GM12878 (cell line): ENCODE measurements around the gene ING5. TPM values are rescaled to one million over a fixed set of nuclear protein-coding genes. Genes with fewer than 3 reads are reported as not detected.
A peak's percentile ranks its signal among the peaks of the same experiment; 100 is the strongest.
"Not testable (repeated sequence)": the region's sequence is repeated elsewhere in the genome, so short reads cannot be mapped to it uniquely, and the experiment has no call there.

Experiments used
- ATAC-seq: fragments of 200-7000 bp; cut with Tn5 transposase; 3 replicates; pipeline ENCODE4 v1.9.1; 2020; ENCODE audit warnings: mild to moderate bottlenecking, moderate library complexity
- BruUV-seq: library from RNA; stranded (reverse); fragments of 400-500 nt; replicated peaks from 2 replicates; lab custom pipeline; 2021; lab: Mats Ljungman, UMichigan
- CTCF ChIA-PET: fragments of 300-600 bp; sonication (Branson Sonifier 250); formaldehyde crosslinking; extraction: SDS; loops from one replicate; lab custom pipeline; 2021; ENCODE audit warnings: inconsistent platforms; lab: Yijun Ruan, JAX
- POLR2A ChIA-PET: fragments of 350-600 bp; formaldehyde crosslinking; extraction: SDS; loops from one replicate; lab custom pipeline; 2021; ENCODE audit warnings: inconsistent platforms; lab: Charles Lee
- RAD21 ChIA-PET: fragments of 300-600 bp; sonication (Branson Sonifier 250); formaldehyde crosslinking; loops from one replicate; lab custom pipeline; 2023; ENCODE audit warnings: antibody characterized with exemption; ENCODE audit not compliant: unreplicated experiment; lab: Charles Lee
- SMC1A ChIA-PET: fragments of 300-600 bp; sonication (Branson Sonifier 250); formaldehyde crosslinking; loops from one replicate; lab custom pipeline; 2023; ENCODE audit not compliant: unreplicated experiment, uncharacterized antibody; lab: Charles Lee
- DNase-seq: peaks from one replicate; pipeline ENCODE4 v3.0.0-alpha.2; 2011; ENCODE audit warnings: low read depth, low spot score
- FAIRE-seq: peaks from 3 replicates; lab custom pipeline; 2011; peaks lifted over from hg19 to GRCh38; lab: Jason Lieb, UNC
- H2AFZ ChIP-seq: 2 replicates; pipeline ENCODE4 v1.6.0; 2011; ENCODE audit warnings: low read depth, low read length, control low read depth; ENCODE audit not compliant: control insufficient read depth
- H3K27ac ChIP-seq: 2 replicates; pipeline ENCODE4 v1.5.1; 2011; ENCODE audit warnings: control low read depth; ENCODE audit not compliant: control insufficient read depth, insufficient read depth
- H3K27me3 ChIP-seq, 2 experiments: replicated peaks in 1 of 2; 2 replicates each; pipeline versions ENCODE4 v1.6.0 to v1.6.1; 2011; ENCODE audit warnings: low read length in 1 of 2; ENCODE audit not compliant: control insufficient read depth in 2 of 2, insufficient read depth in 2 of 2
- H3K36me3 ChIP-seq, 2 experiments: 2 replicates each; pipeline ENCODE4 v1.5.1; 2011; ENCODE audit warnings: low read length in 1 of 2; ENCODE audit not compliant: control insufficient read depth in 2 of 2, insufficient read depth in 2 of 2
- H3K4me1 ChIP-seq: 2 replicates; pipeline ENCODE4 v1.6.1; 2011; ENCODE audit warnings: mild to moderate bottlenecking, low read length, moderate library complexity, mixed read lengths; ENCODE audit not compliant: control insufficient read depth, insufficient read depth
- H3K4me2 ChIP-seq: 2 replicates; pipeline ENCODE4 v1.6.0; 2011; ENCODE audit warnings: control low read depth; ENCODE audit not compliant: control insufficient read depth, insufficient read depth
- H3K4me3 ChIP-seq: fragments of 200-600 bp; sonication (generic); 2 replicates; pipeline ENCODE4 v1.5.1; 2016
- H3K79me2 ChIP-seq: 2 replicates; pipeline ENCODE4 v1.6.0; 2011; ENCODE audit warnings: low read length; ENCODE audit not compliant: control insufficient read depth, insufficient read depth
- H3K9ac ChIP-seq: 2 replicates; pipeline ENCODE4 v1.8.0; 2011; ENCODE audit warnings: low read length, control low read depth, mixed read lengths; ENCODE audit not compliant: control insufficient read depth, insufficient read depth
- H3K9me3 ChIP-seq: replicated peaks from 3 replicates; pipeline ENCODE4 v1.5.1; 2011; ENCODE audit warnings: mild to moderate bottlenecking, low read length; ENCODE audit not compliant: control insufficient read depth, insufficient read depth
- H4K20me1 ChIP-seq: 2 replicates; pipeline ENCODE4 v1.6.0; 2011; ENCODE audit not compliant: control insufficient read depth, insufficient read depth
- ATF7 ChIP-seq: fragments of 450-650 bp; IDR thresholded peaks from 2 replicates; pipeline ENCODE4 v1.6.1; 2016; ENCODE audit warnings: low read depth, mild to moderate bottlenecking
- BHLHE40 ChIP-seq, 2 experiments: fragments of 450-650 bp in 1 of 2; IDR thresholded peaks; 2 replicates each; pipeline ENCODE4 v1.6.1; 2011 to 2017; ENCODE audit warnings: low read depth in 2 of 2, borderline replicate concordance in 1 of 2, improper control_type of control experiment in 1 of 2, low read length in 1 of 2, mild to moderate bottlenecking in 1 of 2
- CREB1 ChIP-seq: IDR thresholded peaks from 2 replicates; pipeline ENCODE4 v1.6.1; 2012; ENCODE audit warnings: low read depth, mild to moderate bottlenecking, inconsistent platforms
- CREM ChIP-seq: IDR thresholded peaks from 2 replicates; pipeline ENCODE4 v1.6.1; 2014; ENCODE audit warnings: antibody characterized with exemption, low read depth
- EED ChIP-seq: sonication (generic); IDR thresholded peaks from 2 replicates; pipeline ENCODE4 v1.6.1; 2016; ENCODE audit warnings: antibody characterized with exemption, low read depth
- MEF2B ChIP-seq: fragments of 450-650 bp; IDR thresholded peaks from 2 replicates; pipeline ENCODE4 v1.6.1; 2018; ENCODE audit warnings: mild to moderate bottlenecking, moderate library complexity; ENCODE audit not compliant: partially characterized antibody, poor library complexity, severe bottlenecking
- MTA2 ChIP-seq: fragments of 450-650 bp; IDR thresholded peaks from 2 replicates; pipeline ENCODE4 v1.6.1; 2016; ENCODE audit warnings: low read depth, mild to moderate bottlenecking, moderate library complexity
- NBN ChIP-seq: fragments of 450-650 bp; IDR thresholded peaks from 2 replicates; pipeline ENCODE4 v1.6.1; 2016
- NR2F1 ChIP-seq: fragments of 450-650 bp; conservative IDR thresholded peaks from 2 replicates; pipeline ENCODE4 v1.6.1; 2017; ENCODE audit warnings: mild to moderate bottlenecking
- PAX5 ChIP-seq: IDR thresholded peaks from 2 replicates; pipeline ENCODE4 v1.6.1; 2011; ENCODE audit warnings: low read depth, low read length, borderline replicate concordance
- RAD21 ChIP-seq: IDR thresholded peaks from 2 replicates; pipeline ENCODE4 v1.6.1; 2011; ENCODE audit warnings: mild to moderate bottlenecking, low read depth, low read length, moderate library complexity; ENCODE audit not compliant: insufficient read depth
- WGBS: methylation state at CpG from one replicate; pipeline ENCODE4 v1.1.6; 2016; ENCODE audit warnings: low lambda C conversion rate; ENCODE audit not compliant: insufficient replicate concordance, insufficient coverage; ENCODE audit errors: missing lambda C conversion rate; 5-methylcytosine and 5-hydroxymethylcytosine counted together
- in situ Hi-C: fragments of 300-500 bp; cut with MboI; formaldehyde crosslinking; loops from 9 replicates; pipeline ENCODE4 v1.14.3; 2018; ENCODE audit warnings: mixed read lengths
- intact Hi-C: fragments of 100-400 bp; cut with micrococcal nuclease; formaldehyde crosslinking; loops from one replicate; pipeline ENCODE4 v1.14.2; 2022; ENCODE audit not compliant: unreplicated experiment
- polyA plus RNA-seq, 11 experiments: library from polyadenylated mRNA; depleted of rRNA in 4 of 11; unstranded in 6 of 11; stranded (reverse) in 5 of 11; fragments of >200 nt; fragmentation: Nextera tagmentation in 4 of 11; fragmentation: Illumina TruSeq in 1 of 11; extraction: Ambion mirVana in 4 of 11; extraction: Trizol in 1 of 11; gene quantifications; 1 replicate in 1 of 11; 2 replicates in 10 of 11; pipeline versions ENCODE4 v1.2.1 to v1.2.3, GENCODE V29; 2011 to 2016; ENCODE audit warnings: inconsistent platforms in 2 of 11, missing spikeins in 2 of 11, low read depth in 1 of 11
- total RNA-seq, 4 experiments: library from RNA; depleted of rRNA in 3 of 4; stranded (reverse); fragments of >200 nt in 3 of 4; fragmentation: Illumina TruSeq in 1 of 4; extraction: Trizol in 1 of 4; gene quantifications; 2 replicates each; pipeline versions ENCODE4 v1.2.1 to v1.2.3, GENCODE V29; 2013 to 2021
- TF ChIP-seq, protein P1 (sequence below): fragments of 450-650 bp; IDR thresholded peaks from 2 replicates; pipeline ENCODE4 v1.6.1; 2016; ENCODE audit warnings: mild to moderate bottlenecking
- TF ChIP-seq, protein P2 (sequence below): fragments of 450-650 bp; IDR thresholded peaks from 2 replicates; pipeline ENCODE4 v1.6.1; 2017; ENCODE audit warnings: mild to moderate bottlenecking, low read depth, inconsistent platforms; ENCODE audit not compliant: poor library complexity, severe bottlenecking
- TF ChIP-seq, protein P3 (sequence below): fragments of 450-650 bp; IDR thresholded peaks from 2 replicates; pipeline ENCODE4 v1.6.1; 2017; ENCODE audit warnings: low read depth, mild to moderate bottlenecking, moderate library complexity
- TF ChIP-seq, protein P4 (sequence below): IDR thresholded peaks from 2 replicates; pipeline ENCODE4 v1.6.1; 2011; ENCODE audit warnings: borderline replicate concordance, low read depth, mild to moderate bottlenecking, moderate library complexity, low read length; ENCODE audit not compliant: insufficient read depth, poor library complexity, severe bottlenecking

The ING5 gene
- total and polyA plus RNA-seq, 10 of the 15 experiments (the other 5 are each of a cell fraction or from before 2014, with no cell fraction given), result 10.0 to 46.1 (median 27.2) TPM

DNA sequence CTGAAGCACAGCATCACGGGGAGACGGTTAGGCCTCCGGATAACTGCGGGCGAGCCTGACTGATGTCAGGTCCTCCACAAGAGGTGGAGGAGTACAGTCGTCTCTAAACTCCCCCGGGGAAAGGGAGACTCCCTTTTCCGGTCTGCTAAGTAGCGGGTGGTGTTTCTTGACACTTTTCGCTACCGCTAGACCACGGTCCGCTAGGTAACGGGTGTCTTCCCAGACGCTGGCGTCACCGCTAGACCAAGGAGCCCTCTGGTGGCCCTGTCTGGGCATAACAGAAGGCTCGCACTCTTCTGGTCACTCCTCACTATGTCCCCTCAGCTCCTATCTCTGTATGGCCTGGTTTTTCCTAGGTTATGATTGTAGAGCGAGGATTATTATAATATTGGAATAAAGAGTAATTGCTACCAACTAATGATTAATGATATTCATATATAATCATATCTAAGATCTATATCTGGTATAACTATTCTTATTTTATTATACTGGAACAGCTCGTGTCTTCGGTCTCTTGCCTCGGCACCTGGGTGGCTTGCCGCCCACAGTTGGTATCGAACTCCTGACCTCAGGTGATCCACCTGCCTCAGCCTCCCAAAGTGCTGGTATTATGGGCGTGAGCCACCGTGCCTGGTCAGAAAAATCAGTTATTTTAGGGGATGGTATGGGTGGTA lies 30.8 kb downstream of the ING5 start:
- RAD21 ChIA-PET, result interaction anchor here (1.0 to 2.9 kb wide), 5 partner anchors 30 to 144 kb away, joined by 3 to 14 read pairs (median 5); partner anchors contain the start of genes DTYMK and ING5
- H3K36me3 ChIP-seq, H4K20me1 ChIP-seq, H3K4me1 ChIP-seq, BruUV-seq, FAIRE-seq, H3K4me3 ChIP-seq, in situ Hi-C loops, ATAC-seq, H3K79me2 ChIP-seq, H3K27ac ChIP-seq, H3K27me3 ChIP-seq, H3K9me3 ChIP-seq, H3K9ac ChIP-seq: not testable (repeated sequence)
- POLR2A ChIA-PET, result interaction anchor here (3.2 kb wide), 1 partner anchor 31 kb away, joined by 19 read pairs; the partner anchor contains the start of gene ING5
- DNase-seq, result peak; percentile 39
- intact Hi-C loops, result loop anchor here (2.0 to 10.0 kb wide), 3 partner anchors 30 to 112 kb away; partner anchors contain the start of genes DTYMK and ING5
- SMC1A ChIA-PET, result interaction anchor here (1.2 to 2.7 kb wide), 3 partner anchors 45 to 514 kb away, joined by 3 to 11 read pairs (median 4); no protein-coding TSS in a partner anchor
- Histone ChIP-seq H3K4me2 (0 out of 2 replicates have a peak overlapping the region, but pooled peaks have one; percentile 42), H2AFZ (peak overlapping the region; percentile 28; the same call in 1 of the 2 replicates)
- WGBS, result 11% methylated on average over 24 of the region's 26 CpGs
- CTCF ChIA-PET, result interaction anchor here (0.7 to 2.7 kb wide), 4 partner anchors 30 to 146 kb away, joined by 3 to 10 read pairs (median 6); partner anchors contain the start of gene ING5
- TF ChIP-seq EED, result peak; percentile 60; the same call in 1 of the 2 replicates
- TF ChIP-seq, protein P1, sequence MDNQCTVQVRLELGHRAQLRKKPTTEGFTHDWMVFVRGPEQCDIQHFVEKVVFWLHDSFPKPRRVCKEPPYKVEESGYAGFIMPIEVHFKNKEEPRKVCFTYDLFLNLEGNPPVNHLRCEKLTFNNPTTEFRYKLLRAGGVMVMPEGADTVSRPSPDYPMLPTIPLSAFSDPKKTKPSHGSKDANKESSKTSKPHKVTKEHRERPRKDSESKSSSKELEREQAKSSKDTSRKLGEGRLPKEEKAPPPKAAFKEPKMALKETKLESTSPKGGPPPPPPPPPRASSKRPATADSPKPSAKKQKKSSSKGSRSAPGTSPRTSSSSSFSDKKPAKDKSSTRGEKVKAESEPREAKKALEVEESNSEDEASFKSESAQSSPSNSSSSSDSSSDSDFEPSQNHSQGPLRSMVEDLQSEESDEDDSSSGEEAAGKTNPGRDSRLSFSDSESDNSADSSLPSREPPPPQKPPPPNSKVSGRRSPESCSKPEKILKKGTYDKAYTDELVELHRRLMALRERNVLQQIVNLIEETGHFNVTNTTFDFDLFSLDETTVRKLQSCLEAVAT, result peak; percentile 47; the same call in 1 of the 2 replicates
- TF ChIP-seq, protein P2, sequence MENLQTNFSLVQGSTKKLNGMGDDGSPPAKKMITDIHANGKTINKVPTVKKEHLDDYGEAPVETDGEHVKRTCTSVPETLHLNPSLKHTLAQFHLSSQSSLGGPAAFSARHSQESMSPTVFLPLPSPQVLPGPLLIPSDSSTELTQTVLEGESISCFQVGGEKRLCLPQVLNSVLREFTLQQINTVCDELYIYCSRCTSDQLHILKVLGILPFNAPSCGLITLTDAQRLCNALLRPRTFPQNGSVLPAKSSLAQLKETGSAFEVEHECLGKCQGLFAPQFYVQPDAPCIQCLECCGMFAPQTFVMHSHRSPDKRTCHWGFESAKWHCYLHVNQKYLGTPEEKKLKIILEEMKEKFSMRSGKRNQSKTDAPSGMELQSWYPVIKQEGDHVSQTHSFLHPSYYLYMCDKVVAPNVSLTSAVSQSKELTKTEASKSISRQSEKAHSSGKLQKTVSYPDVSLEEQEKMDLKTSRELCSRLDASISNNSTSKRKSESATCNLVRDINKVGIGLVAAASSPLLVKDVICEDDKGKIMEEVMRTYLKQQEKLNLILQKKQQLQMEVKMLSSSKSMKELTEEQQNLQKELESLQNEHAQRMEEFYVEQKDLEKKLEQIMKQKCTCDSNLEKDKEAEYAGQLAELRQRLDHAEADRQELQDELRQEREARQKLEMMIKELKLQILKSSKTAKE, result peak; percentile 96
- peak; percentile 38; the same call in 1 of the 2 replicates for TF ChIP-seq CREM
- TF ChIP-seq MTA2, result peak; percentile 56; the same call in 1 of the 2 replicates
- peak; percentile 32; the same call in 1 of the 2 replicates for TF ChIP-seq RAD21
- TF ChIP-seq, protein P3, sequence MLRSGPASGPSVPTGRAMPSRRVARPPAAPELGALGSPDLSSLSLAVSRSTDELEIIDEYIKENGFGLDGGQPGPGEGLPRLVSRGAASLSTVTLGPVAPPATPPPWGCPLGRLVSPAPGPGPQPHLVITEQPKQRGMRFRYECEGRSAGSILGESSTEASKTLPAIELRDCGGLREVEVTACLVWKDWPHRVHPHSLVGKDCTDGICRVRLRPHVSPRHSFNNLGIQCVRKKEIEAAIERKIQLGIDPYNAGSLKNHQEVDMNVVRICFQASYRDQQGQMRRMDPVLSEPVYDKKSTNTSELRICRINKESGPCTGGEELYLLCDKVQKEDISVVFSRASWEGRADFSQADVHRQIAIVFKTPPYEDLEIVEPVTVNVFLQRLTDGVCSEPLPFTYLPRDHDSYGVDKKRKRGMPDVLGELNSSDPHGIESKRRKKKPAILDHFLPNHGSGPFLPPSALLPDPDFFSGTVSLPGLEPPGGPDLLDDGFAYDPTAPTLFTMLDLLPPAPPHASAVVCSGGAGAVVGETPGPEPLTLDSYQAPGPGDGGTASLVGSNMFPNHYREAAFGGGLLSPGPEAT, result peak; percentile 58; the same call in 1 of the 2 replicates
- peak; percentile 57; the same call in 1 of the 2 replicates for TF ChIP-seq NBN
- TF ChIP-seq PAX5, result peak; percentile 95
- TF ChIP-seq, protein P4, sequence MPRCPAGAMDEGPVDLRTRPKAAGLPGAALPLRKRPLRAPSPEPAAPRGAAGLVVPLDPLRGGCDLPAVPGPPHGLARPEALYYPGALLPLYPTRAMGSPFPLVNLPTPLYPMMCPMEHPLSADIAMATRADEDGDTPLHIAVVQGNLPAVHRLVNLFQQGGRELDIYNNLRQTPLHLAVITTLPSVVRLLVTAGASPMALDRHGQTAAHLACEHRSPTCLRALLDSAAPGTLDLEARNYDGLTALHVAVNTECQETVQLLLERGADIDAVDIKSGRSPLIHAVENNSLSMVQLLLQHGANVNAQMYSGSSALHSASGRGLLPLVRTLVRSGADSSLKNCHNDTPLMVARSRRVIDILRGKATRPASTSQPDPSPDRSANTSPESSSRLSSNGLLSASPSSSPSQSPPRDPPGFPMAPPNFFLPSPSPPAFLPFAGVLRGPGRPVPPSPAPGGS, result peak; percentile 53
- 0 out of 2 replicates have a peak, but pooled peaks have one; percentile 27 for TF ChIP-seq CREB1
- 0 out of 2 replicates have a peak, but pooled peaks have one; percentile 29 for TF ChIP-seq NR2F1
- TF ChIP-seq MEF2B, result peak; percentile 90
- peak in 1 of 2 experiments; percentile 69; a peak in 1 of 4 replicates for TF ChIP-seq BHLHE40 (IDR thresholded peaks at IDR 0.05; ENCODE audit: borderline replicate concordance in 1 of 2, low read depth in 2 of 2, low read length in 1 of 2)
- peak; percentile 90 for TF ChIP-seq ATF7
